ENCODE measurements around the gene GEMIN8. TPM values are rescaled to one million over a fixed set of nuclear protein-coding genes. Genes with fewer than 3 reads are reported as not detected.

GEMIN8 gene
- total RNA-seq, 4 donors from 2014 or later = 20.0 to 59.1 (median 31.7) TPM

- DNase-seq = no peak
- H3K27ac ChIP-seq = no peak overlapping the region
- no peak for TF ChIP-seq POLR2A (IDR thresholded peaks at IDR 0.05)
- no peak for TF ChIP-seq CTCF (IDR thresholded peaks at IDR 0.05)
- no peaks in the 10 kb centered on the region for H3K27me3 ChIP-seq
- H3K9me3 ChIP-seq = no peaks in the 10 kb centered on the region
- H3K4me3 ChIP-seq = no peak overlapping the region
- intact Hi-C loops (cut with DNase I; ENCODE audit: low total_unique reads) = no loop called here
- H3K36me3 ChIP-seq = no peaks in the 10 kb centered on the region
- no peaks in the 10 kb centered on the region for H3K4me1 ChIP-seq
Measured at GRCh38 chrX:14064626-14065432, 35.1 kb upstream of the GEMIN8 start.

- H3K36me3 ChIP-seq = no peaks in the 10 kb centered on the region
- H3K4me1 ChIP-seq = no peaks in the 10 kb centered on the region
- intact Hi-C loops (cut with DNase I; ENCODE audit: low total_unique reads) = no loop called here
- TF ChIP-seq CTCF (IDR thresholded peaks at IDR 0.05) (no peak), POLR2A (IDR thresholded peaks at IDR 0.05) (no peak)
- H3K9me3 ChIP-seq = no peaks in the 10 kb centered on the region
- H3K27me3 ChIP-seq = no peaks in the 10 kb centered on the region
- H3K4me3 ChIP-seq = no peak overlapping the region
- DNase-seq = no peak
- H3K27ac ChIP-seq = no peak overlapping the region
Measured at GRCh38 chrX:14062524-14062923, 32.8 kb upstream of the GEMIN8 start.

GRCh38 chrX:14056206-14056605, 26.5 kb upstream of the GEMIN8 start:
- DNase-seq = no peak
- Histone ChIP-seq H3K9me3 (no peaks in the 10 kb centered on the region), H3K4me3 (no peak overlapping the region), H3K27ac (no peak overlapping the region), H3K27me3 (no peaks in the 10 kb centered on the region), H3K4me1 (no peaks in the 10 kb centered on the region), H3K36me3 (no peaks in the 10 kb centered on the region)
- TF ChIP-seq CTCF (IDR thresholded peaks at IDR 0.05) (no peak), POLR2A (IDR thresholded peaks at IDR 0.05) (no peak)
- intact Hi-C loops (cut with DNase I; ENCODE audit: low total_unique reads) = no loop called here

GRCh38 chrX:14051416-14051815, 21.7 kb upstream of the GEMIN8 start:
- DNase-seq = no peak
- H3K27ac ChIP-seq = no peak overlapping the region
- intact Hi-C loops (cut with DNase I; ENCODE audit: low total_unique reads) = no loop called here
- TF ChIP-seq POLR2A (IDR thresholded peaks at IDR 0.05) (no peak), CTCF (IDR thresholded peaks at IDR 0.05) (no peak)
- peaks cover 0 to 12% of the 10 kb centered on the region in 2 donors for H3K27me3 ChIP-seq
- H3K4me1 ChIP-seq = no peaks in the 10 kb centered on the region
- H3K9me3 ChIP-seq = no peaks in the 10 kb centered on the region
- H3K4me3 ChIP-seq = no peak overlapping the region
- H3K36me3 ChIP-seq = no peaks in the 10 kb centered on the region

- H3K27ac ChIP-seq = no peak overlapping the region
- H3K4me3 ChIP-seq = no peak overlapping the region
- no peak for DNase-seq
- H3K36me3 ChIP-seq = no peaks in the 10 kb centered on the region
- intact Hi-C loops (cut with DNase I; ENCODE audit: low total_unique reads) = no loop called here
- TF ChIP-seq CTCF (IDR thresholded peaks at IDR 0.05) (no peak), POLR2A (IDR thresholded peaks at IDR 0.05) (no peak)
- no peaks in the 10 kb centered on the region for H3K9me3 ChIP-seq
- peaks cover 0 to 12% of the 10 kb centered on the region in 2 donors for H3K27me3 ChIP-seq
- no peaks in the 10 kb centered on the region for H3K4me1 ChIP-seq
Measured at GRCh38 chrX:14050709-14051108, 21.0 kb upstream of the GEMIN8 start.
